Adipocyte (in vitro differentiated cells): ENCODE data around the gene MLST8.
A peak's percentile ranks its signal among the peaks of the same experiment; 100 is the strongest.
"Not testable (repeated sequence)": the region's sequence is repeated elsewhere in the genome, so short reads cannot be mapped to it uniquely, and the experiment has no call there.

ENCODE experiments used
- DNase-seq: peaks from one replicate; pipeline ENCODE4 v3.0.0-alpha.2; 2015; ENCODE audit warnings: low read depth
- H3K27me3 ChIP-seq: replicated peaks from 2 replicates; pipeline ENCODE4 v1.7.0; 2013; ENCODE audit warnings: mild to moderate bottlenecking, low read length, moderate library complexity; ENCODE audit not compliant: control insufficient read depth, insufficient read depth
- H3K36me3 ChIP-seq: 2 replicates; pipeline ENCODE4 v1.7.0; 2013; ENCODE audit warnings: low read length, mild to moderate bottlenecking, moderate library complexity; ENCODE audit not compliant: control insufficient read depth, insufficient read depth, severe bottlenecking
- H3K4me1 ChIP-seq: 2 replicates; pipeline ENCODE4 v1.7.0; 2013; ENCODE audit warnings: mild to moderate bottlenecking, low read length, moderate library complexity; ENCODE audit not compliant: control insufficient read depth, insufficient read depth
- H3K4me3 ChIP-seq: 2 replicates; pipeline ENCODE4 v1.7.0; 2013; ENCODE audit warnings: mild to moderate bottlenecking, low read length, moderate library complexity
- H3K9ac ChIP-seq: 2 replicates; pipeline ENCODE4 v1.7.0; 2013; ENCODE audit warnings: mild to moderate bottlenecking, low read length, moderate library complexity
- H3K9me3 ChIP-seq: 2 replicates; pipeline ENCODE4 v1.7.0; 2013; ENCODE audit warnings: mild to moderate bottlenecking, low read length, moderate library complexity; ENCODE audit not compliant: control insufficient read depth

MLST8 gene

DNA sequence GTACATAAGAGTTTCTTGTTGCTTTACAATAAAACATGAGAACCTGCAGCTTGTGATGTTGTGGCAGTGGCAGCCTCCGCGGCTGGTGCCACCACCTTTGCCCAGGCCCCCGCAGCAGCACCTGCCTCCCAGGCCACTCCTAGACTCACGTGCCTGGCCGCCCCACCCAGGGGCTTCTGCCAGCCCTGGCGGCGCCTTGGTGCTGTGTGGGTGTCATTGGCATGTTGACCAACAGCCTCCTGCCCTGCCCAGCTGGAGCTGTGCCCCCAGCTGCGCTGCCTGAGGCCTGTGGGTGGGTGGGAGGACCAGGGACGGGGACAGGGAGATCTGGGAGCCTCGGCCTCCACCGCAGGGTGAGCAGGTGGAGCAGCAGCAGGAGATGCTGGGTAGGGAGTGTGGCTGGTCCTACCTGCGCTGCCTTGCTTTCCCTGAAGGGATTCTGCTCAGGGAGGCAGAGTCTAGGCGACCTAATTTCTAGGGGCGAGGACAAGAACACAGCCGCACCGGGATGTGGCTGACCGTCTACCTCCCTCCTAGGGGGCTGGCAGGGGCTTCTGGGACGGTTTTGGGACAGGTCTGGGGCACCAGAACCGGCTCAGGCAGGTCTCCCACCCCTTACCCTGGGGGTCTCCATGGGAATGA lies 30.6 kb downstream of the MLST8 start:
- no peak overlapping the region for H3K9ac ChIP-seq
- peaks cover 19% of the 10 kb centered on the region for H3K4me1 ChIP-seq
- no peak overlapping the region for H3K4me3 ChIP-seq
- peaks cover 47% of the 10 kb centered on the region for H3K36me3 ChIP-seq
- H3K27me3 ChIP-seq: no peaks in the 10 kb centered on the region
- no peaks in the 10 kb centered on the region for H3K9me3 ChIP-seq
- DNase-seq: no peak

- H3K36me3 ChIP-seq: peaks cover 41% of the 10 kb centered on the region
- peaks cover 19% of the 10 kb centered on the region for H3K4me1 ChIP-seq
- DNase-seq: peak; percentile 35
- no peaks in the 10 kb centered on the region for H3K9me3 ChIP-seq
- peak within 1 kb of the TSS; percentile 60 for H3K9ac ChIP-seq
- H3K4me3 ChIP-seq: peak within 1 kb of the TSS; percentile 56
- H3K27me3 ChIP-seq: no peaks in the 10 kb centered on the region
Measured at GRCh38 chr16:2236337-2237101, 31.3 kb downstream of the MLST8 start, which contains the start of gene DNASE1L2. Gene DNASE1L2 (plus strand): TSS chr16:2236444. CDS start chr16:2236817, 373 bp downstream.

DNA sequence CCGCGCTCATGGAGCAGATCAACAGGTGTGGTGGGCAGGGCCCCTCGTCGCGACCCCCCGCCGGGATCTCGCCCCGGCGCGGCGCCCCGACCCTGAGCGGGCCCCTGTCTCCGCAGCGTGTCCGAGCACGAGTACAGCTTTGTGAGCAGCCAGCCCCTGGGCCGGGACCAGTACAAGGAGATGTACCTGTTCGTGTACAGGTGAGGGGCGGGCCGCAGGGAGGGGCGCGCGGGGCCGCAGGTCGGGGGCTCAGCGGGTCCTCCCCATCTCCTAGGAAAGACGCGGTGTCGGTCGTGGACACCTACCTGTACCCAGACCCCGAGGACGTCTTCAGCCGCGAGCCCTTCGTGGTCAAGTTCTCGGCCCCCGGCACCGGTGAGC lies 31.8 kb downstream of the MLST8 start:
- DNase-seq: no peak
- Histone ChIP-seq H3K9me3 (no peaks in the 10 kb centered on the region), H3K27me3 (no peaks in the 10 kb centered on the region), H3K4me1 (peaks cover 19% of the 10 kb centered on the region), H3K36me3 (peaks cover 37% of the 10 kb centered on the region), H3K4me3 (peak overlapping the region; percentile 56), H3K9ac (peak overlapping the region; percentile 60)

GRCh38 chr16:2237493-2238149 lies 32.4 kb downstream of the MLST8 start:
- H3K4me1 ChIP-seq: peaks cover 19% of the 10 kb centered on the region
- H3K27me3 ChIP-seq: no peaks in the 10 kb centered on the region
- H3K9ac ChIP-seq: no peak overlapping the region
- no peaks in the 10 kb centered on the region for H3K9me3 ChIP-seq
- H3K4me3 ChIP-seq: no peak overlapping the region
- no peak for DNase-seq
- peaks cover 37% of the 10 kb centered on the region for H3K36me3 ChIP-seq

- no peak overlapping the region for H3K9ac ChIP-seq
- peaks cover 37% of the 10 kb centered on the region for H3K36me3 ChIP-seq
- no peaks in the 10 kb centered on the region for H3K27me3 ChIP-seq
- no peak overlapping the region for H3K4me3 ChIP-seq
- peaks cover 19% of the 10 kb centered on the region for H3K4me1 ChIP-seq
- no peaks in the 10 kb centered on the region for H3K9me3 ChIP-seq
- DNase-seq: no peak
Measured at GRCh38 chr16:2238150-2238837, 33.0 kb downstream of the MLST8 start.

DNA sequence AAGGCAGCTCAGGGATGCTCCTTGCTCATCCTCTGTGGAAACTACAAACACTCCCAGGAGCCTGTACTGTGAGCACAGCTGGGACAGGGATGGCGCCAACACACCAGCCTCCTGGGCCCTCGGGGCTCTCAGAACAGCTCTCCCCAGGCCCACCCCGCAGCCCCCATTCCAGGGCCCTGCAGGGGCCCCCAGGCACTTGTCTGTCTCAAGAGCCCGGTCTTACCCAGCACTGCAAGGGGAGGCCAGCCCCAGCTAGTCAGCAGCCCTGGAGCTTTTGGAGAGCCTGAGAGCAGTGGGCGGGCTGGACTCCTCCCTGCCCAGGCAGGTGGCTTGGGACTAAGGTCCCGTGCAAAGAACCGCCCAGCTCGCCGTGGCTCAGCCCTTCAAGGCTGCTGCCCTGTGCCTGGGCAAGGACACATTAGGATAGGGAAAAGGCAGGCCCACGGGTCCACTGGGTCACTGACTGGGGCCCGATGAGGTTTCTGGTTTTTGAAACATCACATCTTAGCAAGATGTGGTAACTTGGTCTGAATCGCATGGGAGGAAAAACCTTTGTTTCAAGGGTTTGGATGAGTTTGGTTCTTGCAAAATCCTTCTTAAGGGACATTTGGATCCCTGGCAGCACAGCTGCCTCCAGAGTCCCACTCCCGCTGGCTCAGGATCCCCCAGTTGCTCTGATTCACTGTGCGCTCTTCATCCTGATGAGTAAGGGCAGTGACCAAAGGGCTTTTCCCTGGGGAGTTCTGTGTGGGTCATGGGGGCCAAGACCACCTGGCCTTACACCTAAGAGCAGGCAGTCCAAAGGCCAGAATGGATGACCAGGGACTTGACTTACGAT lies 33.8 kb downstream of the MLST8 start:
- peaks cover 37% of the 10 kb centered on the region for H3K36me3 ChIP-seq
- DNase-seq: no peak
- H3K4me3 ChIP-seq: no peak overlapping the region
- H3K9me3 ChIP-seq: no peaks in the 10 kb centered on the region
- no peak overlapping the region for H3K9ac ChIP-seq
- H3K27me3 ChIP-seq: no peaks in the 10 kb centered on the region
- peaks cover 19% of the 10 kb centered on the region for H3K4me1 ChIP-seq

DNA sequence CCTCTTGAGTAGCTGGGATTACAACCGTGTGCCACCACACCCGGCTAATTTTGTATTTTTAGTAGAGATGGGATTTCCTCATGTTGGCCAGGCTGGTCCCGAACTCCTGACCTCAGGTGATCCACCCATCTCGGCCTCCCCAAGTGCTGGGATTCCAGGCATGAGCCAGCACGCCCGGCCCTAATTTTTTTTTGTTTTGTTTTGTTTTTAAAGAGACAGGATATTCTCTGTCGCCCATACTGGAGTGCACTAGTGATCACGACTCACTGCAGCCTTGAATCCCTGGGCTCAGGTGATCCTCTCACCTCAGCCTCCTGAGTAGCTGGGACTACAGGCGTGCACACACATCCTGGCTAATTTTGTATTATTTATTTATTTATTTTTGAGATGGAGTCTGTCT lies 35.1 kb downstream of the MLST8 start:
- DNase-seq, H3K27me3 ChIP-seq, H3K4me3 ChIP-seq, H3K9me3 ChIP-seq, H3K9ac ChIP-seq: not testable (repeated sequence)
- peaks cover 19% of the 10 kb centered on the region for H3K4me1 ChIP-seq
- H3K36me3 ChIP-seq: peaks cover 39% of the 10 kb centered on the region

- no peak for DNase-seq
Measured at GRCh38 chr16:2242598-2242997, 37.3 kb downstream of the MLST8 start.

DNA sequence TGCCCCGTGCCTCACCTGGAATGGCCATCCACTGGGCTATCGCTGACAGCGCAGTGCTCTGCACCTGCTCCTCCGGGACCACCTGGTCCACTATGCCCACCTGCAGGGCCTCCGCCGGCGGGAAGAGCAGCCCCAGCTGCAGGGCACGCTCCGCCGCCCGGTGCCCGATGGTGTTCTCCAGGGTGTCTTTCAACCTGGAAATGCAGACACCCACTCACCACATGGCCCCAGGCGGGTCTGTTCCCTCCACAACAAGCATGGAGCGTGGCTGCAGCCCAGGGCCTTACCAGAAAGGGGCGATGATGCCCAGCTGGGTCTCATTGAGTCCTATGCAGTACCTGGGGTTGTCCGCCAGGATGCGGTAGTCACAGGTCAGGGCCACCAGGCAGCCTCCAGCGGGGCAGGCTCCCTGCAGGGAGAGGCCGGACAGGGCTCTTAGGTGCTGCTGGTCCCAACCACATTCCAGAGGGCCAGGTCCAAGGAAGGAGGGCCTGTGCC lies 37.8 kb downstream of the MLST8 start:
- H3K27me3 ChIP-seq: no peaks in the 10 kb centered on the region
- H3K4me3 ChIP-seq: no peak overlapping the region
- peaks cover 52% of the 10 kb centered on the region for H3K36me3 ChIP-seq
- no peak overlapping the region for H3K9ac ChIP-seq
- H3K4me1 ChIP-seq: peaks cover 15% of the 10 kb centered on the region
- no peaks in the 10 kb centered on the region for H3K9me3 ChIP-seq
- DNase-seq: no peak

More at GRCh38 chr16:2242598-2242997, 37.3 kb downstream of the MLST8 start:
- no peak overlapping the region for H3K9ac ChIP-seq
- H3K27me3 ChIP-seq: no peaks in the 10 kb centered on the region
- no peak overlapping the region for H3K4me3 ChIP-seq
- peaks cover 15% of the 10 kb centered on the region for H3K4me1 ChIP-seq
- H3K9me3 ChIP-seq: no peaks in the 10 kb centered on the region
- H3K36me3 ChIP-seq: peaks cover 52% of the 10 kb centered on the region

DNA sequence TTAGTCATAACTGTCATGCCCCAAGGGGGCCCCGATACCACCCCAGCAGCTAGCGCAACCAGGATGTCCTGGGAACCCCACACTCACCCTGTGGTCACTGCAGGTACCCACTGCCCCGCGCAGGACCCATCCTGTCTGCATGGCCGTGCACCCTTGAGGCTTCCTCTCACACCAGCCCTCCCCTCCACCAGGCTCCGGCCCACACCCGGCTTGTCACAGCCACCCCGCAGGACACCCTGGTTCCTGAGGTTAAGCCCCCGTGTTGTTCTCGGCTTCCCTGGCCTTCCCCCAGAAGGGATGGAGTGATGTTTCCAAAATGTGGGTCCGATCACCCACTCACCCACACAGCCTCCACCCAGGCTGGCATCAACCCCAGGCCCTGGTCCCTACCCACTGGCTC lies 38.5 kb downstream of the MLST8 start:
- Histone ChIP-seq H3K9ac (no peak overlapping the region), H3K36me3 (peaks cover 52% of the 10 kb centered on the region)

More for the DNA sequence above, 38.5 kb downstream of the MLST8 start:
- H3K4me1 ChIP-seq: peaks cover 8% of the 10 kb centered on the region
- H3K9me3 ChIP-seq: no peaks in the 10 kb centered on the region
- DNase-seq: no peak
- H3K4me3 ChIP-seq: no peak overlapping the region
- H3K27me3 ChIP-seq: no peaks in the 10 kb centered on the region
